Kidney epithelial cell (primary cell): ENCODE measurements around the gene ZHX3. TPM values are rescaled to one million over a fixed set of nuclear protein-coding genes. Genes with fewer than 3 reads are reported as not detected.

ENCODE experiments used
- DNase-seq: peaks from one replicate; pipeline ENCODE4 v3.0.0-alpha.2; 2010; ENCODE audit warnings: low read depth
- H3K27me3 ChIP-seq: 2 replicates; pipeline ENCODE4 v1.6.0; 2011; ENCODE audit warnings: low read length; ENCODE audit not compliant: control insufficient read depth, insufficient read depth
- H3K36me3 ChIP-seq: 2 replicates; pipeline ENCODE4 v1.5.1; 2011; ENCODE audit warnings: low read length; ENCODE audit not compliant: control insufficient read depth, insufficient read depth
- H3K4me3 ChIP-seq: 2 replicates; pipeline ENCODE4 v1.5.1; 2011; ENCODE audit warnings: low read depth, mild to moderate bottlenecking, control low read depth, low read length
- total RNA-seq: library from RNA; depleted of rRNA; stranded (reverse); fragments of >200 nt; gene quantifications from 2 replicates; pipeline ENCODE4 v1.2.3, GENCODE V29; 2015
- TF ChIP-seq, protein P1 (sequence below): IDR thresholded peaks from 2 replicates; pipeline ENCODE4 v1.5.1; 2011; ENCODE audit warnings: mild to moderate bottlenecking, moderate library complexity, low read length, control low read depth, inconsistent platforms; ENCODE audit not compliant: insufficient read depth, poor library complexity, severe bottlenecking

ZHX3 gene
- total RNA-seq, 1 donor from 2014 or later, result 7.6 TPM

DNA sequence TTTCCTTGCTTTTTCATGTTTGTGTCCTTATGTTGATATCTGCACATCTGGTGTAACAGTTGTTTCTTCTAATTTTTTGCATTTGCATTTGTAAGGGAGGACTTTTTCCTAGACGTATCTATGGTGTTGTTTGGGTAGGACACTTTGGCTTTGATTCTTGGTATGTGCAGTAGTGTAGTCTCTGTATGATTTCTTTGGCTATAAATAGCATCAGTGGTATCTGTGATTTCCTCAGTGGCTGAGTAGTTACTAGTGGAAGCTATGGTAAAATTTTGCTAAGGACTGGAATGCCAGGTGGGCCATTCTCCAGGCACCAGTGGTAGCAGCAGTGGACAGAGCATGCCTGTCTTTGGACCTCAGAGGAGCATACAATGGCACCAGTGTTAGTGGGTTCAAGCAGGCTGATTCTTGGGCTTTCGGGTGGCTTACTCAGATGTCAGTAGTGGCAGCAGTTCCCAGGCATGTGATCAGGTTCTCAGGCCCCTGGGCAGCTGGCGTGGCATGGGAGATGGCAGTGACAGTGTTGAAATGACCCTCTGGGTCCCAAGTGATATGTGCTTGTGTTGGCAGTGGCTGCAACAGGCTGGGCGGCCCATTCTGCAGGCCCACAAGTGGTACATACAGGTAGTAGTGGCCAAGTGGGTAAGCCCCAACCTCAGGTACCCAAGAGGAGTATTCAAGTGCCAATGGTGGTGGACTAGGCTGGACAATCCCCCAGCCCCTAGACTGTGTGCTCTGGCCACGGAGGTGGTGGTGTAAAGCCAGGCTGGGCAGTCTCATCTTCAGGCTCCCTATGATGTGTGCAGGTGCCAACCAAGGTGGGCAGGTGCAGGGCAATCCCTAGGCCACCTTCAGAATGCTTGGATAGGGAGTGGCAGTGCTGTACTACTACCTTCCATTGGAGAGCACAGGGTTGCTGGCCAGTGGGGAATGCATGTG is 125.7 kb downstream of the ZHX3 start:
- H3K36me3 ChIP-seq, result peaks cover 1% of the 10 kb centered on the region
- DNase-seq, result no peak
- H3K27me3 ChIP-seq, result no peaks in the 10 kb centered on the region
- TF ChIP-seq, protein P1, sequence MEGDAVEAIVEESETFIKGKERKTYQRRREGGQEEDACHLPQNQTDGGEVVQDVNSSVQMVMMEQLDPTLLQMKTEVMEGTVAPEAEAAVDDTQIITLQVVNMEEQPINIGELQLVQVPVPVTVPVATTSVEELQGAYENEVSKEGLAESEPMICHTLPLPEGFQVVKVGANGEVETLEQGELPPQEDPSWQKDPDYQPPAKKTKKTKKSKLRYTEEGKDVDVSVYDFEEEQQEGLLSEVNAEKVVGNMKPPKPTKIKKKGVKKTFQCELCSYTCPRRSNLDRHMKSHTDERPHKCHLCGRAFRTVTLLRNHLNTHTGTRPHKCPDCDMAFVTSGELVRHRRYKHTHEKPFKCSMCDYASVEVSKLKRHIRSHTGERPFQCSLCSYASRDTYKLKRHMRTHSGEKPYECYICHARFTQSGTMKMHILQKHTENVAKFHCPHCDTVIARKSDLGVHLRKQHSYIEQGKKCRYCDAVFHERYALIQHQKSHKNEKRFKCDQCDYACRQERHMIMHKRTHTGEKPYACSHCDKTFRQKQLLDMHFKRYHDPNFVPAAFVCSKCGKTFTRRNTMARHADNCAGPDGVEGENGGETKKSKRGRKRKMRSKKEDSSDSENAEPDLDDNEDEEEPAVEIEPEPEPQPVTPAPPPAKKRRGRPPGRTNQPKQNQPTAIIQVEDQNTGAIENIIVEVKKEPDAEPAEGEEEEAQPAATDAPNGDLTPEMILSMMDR, result no peak
- H3K4me3 ChIP-seq, result no peak overlapping the region

DNA sequence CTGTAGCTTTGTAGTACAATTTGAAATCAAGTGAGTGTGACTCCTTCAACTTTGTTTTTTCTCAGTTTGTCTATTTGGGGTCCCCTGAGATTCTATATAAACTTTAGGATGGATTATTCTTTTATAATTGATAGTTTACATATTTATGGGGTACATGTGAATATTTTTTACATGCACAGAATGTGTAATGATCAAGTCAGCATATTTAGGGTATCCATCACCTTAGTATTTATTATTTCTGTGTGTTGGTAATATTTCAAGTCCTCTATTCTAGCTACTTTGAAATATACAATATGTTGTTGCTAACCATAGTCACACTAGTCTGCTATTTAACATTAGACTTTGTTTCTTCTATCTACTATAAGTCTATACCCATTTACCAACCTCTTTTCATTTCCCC is 129.9 kb downstream of the ZHX3 start:
- DNase-seq, result no peak
- Histone ChIP-seq H3K36me3 (peaks cover 1% of the 10 kb centered on the region), H3K4me3 (no peak overlapping the region), H3K27me3 (no peaks in the 10 kb centered on the region)
- TF ChIP-seq, protein P1, result no peak

DNA sequence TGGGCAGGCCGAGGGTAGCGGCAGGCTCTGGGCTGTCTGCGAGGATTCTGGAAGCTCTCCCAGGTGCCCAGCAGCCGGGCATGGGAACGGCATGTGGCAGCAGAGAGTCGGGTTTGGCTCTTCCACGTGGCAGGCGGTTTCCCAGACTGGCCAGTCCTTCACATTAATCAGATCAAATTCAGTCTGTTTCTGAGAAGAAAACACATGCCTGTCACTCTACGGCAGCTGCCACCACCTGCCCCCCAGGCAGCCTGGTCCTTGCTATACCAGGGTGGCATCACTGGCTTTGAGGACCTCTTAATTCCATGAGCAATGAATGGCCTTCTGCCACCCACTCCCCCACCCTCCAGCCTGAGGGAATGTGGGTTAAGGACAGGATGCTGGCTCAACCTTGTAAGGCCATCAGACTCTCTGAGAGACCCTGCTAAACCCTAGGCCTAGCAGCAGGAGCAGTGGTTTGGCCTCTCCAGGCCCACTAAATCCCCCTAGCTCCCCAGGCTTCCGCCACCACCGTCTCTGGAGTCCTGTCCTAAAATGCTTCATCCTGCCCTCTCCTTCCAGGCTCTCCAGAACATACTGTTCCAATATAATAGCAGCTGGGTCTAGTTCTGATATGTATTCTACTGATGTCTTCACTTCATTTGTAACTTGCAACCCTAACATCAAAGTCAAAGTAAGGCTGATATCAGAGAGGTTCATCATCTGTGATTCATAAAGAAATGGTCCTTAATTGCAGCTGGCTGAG is 132.3 kb downstream of the ZHX3 start:
- Histone ChIP-seq H3K4me3 (no peak overlapping the region), H3K27me3 (no peaks in the 10 kb centered on the region), H3K36me3 (peaks cover 2% of the 10 kb centered on the region)
- TF ChIP-seq, protein P1, result no peak
- DNase-seq, result no peak

DNA sequence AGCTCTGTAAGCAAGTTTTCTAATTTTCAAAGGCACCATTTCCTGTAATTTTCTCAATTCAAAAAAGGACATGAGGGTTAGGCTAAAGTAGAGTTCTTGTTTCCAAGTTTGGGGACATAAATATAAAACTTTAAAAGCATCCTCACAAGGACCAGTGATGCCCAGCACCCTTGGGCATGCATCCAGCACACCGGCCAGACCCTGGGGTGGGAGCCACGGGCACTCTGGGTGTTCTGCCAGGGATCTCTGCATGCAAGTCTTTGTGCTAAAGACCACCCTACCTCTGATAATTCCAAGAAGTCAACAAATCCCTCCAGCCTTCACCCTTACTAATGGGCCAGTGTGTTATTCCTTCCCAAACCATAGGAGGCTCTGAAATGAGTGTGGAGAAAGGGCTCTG is 133.7 kb downstream of the ZHX3 start:
- DNase-seq, result no peak
- Histone ChIP-seq H3K36me3 (peaks cover 2% of the 10 kb centered on the region), H3K4me3 (no peak overlapping the region), H3K27me3 (no peaks in the 10 kb centered on the region)
- TF ChIP-seq, protein P1, result no peak

DNA sequence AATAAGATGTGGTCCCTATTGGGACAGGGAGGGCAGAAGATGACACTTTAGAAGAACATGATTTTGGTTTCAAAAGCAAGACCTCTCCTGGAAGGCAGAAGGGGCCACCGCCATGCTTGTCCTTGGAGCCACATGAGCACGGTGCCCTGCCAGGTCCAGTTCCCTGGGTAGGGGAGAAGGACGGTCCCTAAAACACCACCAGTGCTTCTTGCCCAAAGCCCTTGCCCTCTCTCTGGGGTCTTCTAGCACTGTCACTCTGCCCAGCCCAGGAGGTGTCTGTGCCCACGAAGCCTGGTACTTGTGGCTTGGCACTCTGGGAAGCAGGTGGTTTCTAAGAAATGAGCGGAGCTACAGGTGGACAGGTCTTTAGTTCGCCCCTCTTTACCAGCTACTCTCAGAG is 134.1 kb downstream of the ZHX3 start:
- Histone ChIP-seq H3K36me3 (peaks cover 2% of the 10 kb centered on the region), H3K4me3 (no peak overlapping the region), H3K27me3 (no peaks in the 10 kb centered on the region)
- TF ChIP-seq, protein P1, result no peak
- DNase-seq, result no peak
